Smooth muscle cell of bladder (primary cell): Measurements from ENCODE around the gene CDKN1C. TPM values are rescaled to one million over a fixed set of nuclear protein-coding genes. Genes with fewer than 3 reads are reported as not detected.

Experiments used
- total RNA-seq: library from RNA; depleted of rRNA; stranded (reverse); fragments of >200 nt; gene quantifications from 2 replicates; pipeline ENCODE4 v1.2.3, GENCODE V29; 2014

CDKN1C gene
- 37.0 and 43.6 TPM in 2 replicates for total RNA-seq

GRCh38 chr11:2885678-2886081 is at the start of gene CDKN1C:
CDKN1C (minus strand) TSS chr11:2885775; CDS start chr11:2885456, 319 bp downstream.

GRCh38 chr11:2928605-2929530 is 43.3 kb upstream of the CDKN1C start, which contains the start of gene PHLDA2:
PHLDA2 (minus strand) TSS chr11:2929420; CDS start chr11:2929364, 56 bp downstream.

Other genes starting within 250 kb of the CDKN1C start
- gene KCNQ1OT1, start 185.8 kb downstream of the CDKN1C start, total RNA-seq, result 4.0 and 4.9 TPM in 2 replicates
- gene PHLDA2, start 43.6 kb upstream of the CDKN1C start, total RNA-seq, result 1.6 and 2.4 TPM in 2 replicates
- 81.5 and 107 TPM in 2 replicates for gene NAP1L4, start 106.6 kb upstream of the CDKN1C start, total RNA-seq
- gene CARS1, start 171.6 kb upstream of the CDKN1C start, total RNA-seq, result 80.4 and 94.6 TPM in 2 replicates